Memory B cell (primary cell): ENCODE results near the gene PAFAH1B2.

Source experiments
- ATAC-seq: fragments of 150-1000 bp; cut with Tn5 transposase; 2 replicates; pipeline ENCODE4 v1.10.0; 2021; ENCODE audit warnings: low read depth, mild to moderate bottlenecking, moderate library complexity
- DNase-seq, 2 donors: peaks; one replicate each; pipeline ENCODE4 v3.0.0; 2022; ENCODE audit warnings: low spot score in 2 of 2
- H3K27ac Mint-ChIP-seq: one replicate; pipeline ENCODE4 v1.8.0; 2022; ENCODE audit warnings: mild to moderate bottlenecking, moderate library complexity, mixed read lengths
- H3K27me3 Mint-ChIP-seq: one replicate; pipeline ENCODE4 v1.8.0; 2022; ENCODE audit warnings: mixed read lengths
- H3K36me3 Mint-ChIP-seq: one replicate; pipeline ENCODE4 v1.8.0; 2022; ENCODE audit warnings: mild to moderate bottlenecking, mixed read lengths
- H3K4me1 Mint-ChIP-seq: one replicate; pipeline ENCODE4 v1.8.0; 2022; ENCODE audit warnings: mixed read lengths
- H3K4me3 Mint-ChIP-seq: one replicate; pipeline ENCODE4 v1.8.0; 2022; ENCODE audit warnings: mild to moderate bottlenecking, moderate library complexity, mixed read lengths
- H3K9me3 Mint-ChIP-seq: one replicate; pipeline ENCODE4 v1.8.0; 2022; ENCODE audit warnings: mixed read lengths

Gene PAFAH1B2

DNA sequence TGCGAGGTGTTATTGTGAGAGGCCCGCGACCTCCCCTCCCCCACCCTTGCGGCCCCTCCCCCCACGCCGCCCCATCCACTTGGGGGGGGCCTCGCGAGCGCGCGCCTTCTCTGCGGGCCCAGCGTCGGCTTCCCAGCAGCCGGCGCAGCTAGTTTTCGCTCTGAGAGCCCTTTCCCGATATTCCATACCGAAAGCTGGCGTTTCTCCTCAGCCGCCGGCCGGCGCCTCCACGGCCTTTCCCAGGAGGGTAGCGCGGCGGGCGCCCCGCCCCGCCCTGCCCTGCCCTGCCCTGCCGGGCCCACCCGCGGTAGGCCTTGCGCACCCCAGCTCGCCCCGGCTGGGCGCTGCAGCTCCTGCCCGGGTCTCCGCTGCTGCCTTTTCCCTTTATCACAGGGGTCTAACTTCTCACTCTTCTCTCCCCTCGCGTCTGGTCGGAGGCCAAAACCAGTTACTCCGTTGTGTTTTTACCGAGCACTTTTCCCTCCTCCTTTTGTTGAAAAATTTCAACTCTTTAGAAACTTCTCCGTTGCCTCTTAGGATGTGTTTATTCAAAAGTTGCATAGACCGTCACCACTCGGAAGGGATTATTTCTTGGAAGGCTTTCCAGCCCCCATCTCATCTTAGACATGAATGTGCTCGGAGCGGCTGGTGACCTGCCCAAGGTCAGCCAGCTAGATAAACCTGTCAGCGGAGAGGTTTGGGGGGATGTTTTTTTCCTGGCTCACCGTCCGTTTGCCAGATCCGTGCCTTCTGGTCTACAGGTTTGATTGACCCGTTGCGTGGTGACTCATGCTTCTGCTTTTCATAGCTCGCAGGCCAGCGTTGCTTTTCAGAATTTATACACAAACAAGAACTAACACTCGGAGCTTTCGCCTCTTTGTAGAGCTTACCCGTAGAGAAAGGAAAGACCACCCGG, 648 bp downstream of the PAFAH1B2 start:
- Mint-ChIP-seq H3K9me3 (no peaks in the 10 kb centered on the region), H3K27me3 (peaks cover 6% of the 10 kb centered on the region), H3K4me3 (peak overlapping the region; percentile 100), H3K27ac (peak overlapping the region; percentile 95), H3K4me1 (peaks cover 28% of the 10 kb centered on the region), H3K36me3 (peaks cover 12% of the 10 kb centered on the region)
- ATAC-seq (peak; percentile 47), DNase-seq (peak; percentile 12 to 26)

DNA sequence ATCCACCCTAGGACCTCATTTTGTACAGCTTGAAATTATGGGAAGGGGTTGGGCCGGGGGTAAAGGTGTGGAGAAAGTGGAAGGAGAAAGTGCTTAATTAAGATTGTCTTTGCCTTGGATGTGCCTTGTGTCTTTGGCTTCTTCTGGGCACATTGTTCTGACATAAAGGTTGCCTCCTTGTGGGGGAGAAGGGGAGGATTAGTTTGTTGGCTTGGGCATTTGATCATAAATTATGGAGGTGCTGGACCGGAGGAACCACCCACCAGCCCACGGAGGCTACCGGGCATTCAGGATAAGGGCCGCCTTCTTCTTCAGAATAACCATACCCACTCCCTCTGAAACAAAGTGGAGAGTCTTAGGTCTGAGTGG, 1.3 kb downstream of the PAFAH1B2 start:
- Mint-ChIP-seq H3K27me3 (no peaks in the 10 kb centered on the region), H3K36me3 (peaks cover 12% of the 10 kb centered on the region), H3K4me3 (peak overlapping the region; percentile 100), H3K9me3 (no peaks in the 10 kb centered on the region), H3K4me1 (peaks cover 28% of the 10 kb centered on the region), H3K27ac (peak overlapping the region; percentile 95)
- DNase-seq (no peak), ATAC-seq (no peak)

DNA sequence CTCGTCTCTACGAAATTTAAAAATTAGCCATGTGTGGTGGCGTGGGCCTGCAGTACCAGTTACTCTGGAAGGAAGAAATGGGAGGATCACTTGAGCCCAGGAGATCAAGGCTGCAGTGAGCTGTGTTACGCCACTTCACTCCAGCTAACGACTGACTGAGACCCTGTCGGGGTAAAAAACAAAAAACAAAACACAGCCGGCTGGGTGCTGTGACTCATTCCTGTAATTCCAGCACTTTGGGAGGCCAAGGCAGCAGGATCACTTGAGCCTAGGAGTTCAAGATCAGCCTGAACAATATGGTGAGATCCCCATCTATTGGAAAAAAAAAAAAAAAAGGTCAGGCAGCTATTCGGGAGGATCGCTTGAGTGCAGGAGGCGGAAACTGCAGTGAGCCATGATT, 2.4 kb downstream of the PAFAH1B2 start:
- no peaks in the 10 kb centered on the region for H3K27me3 Mint-ChIP-seq
- H3K4me3 Mint-ChIP-seq = peak overlapping the region; percentile 65
- ATAC-seq (no peak), DNase-seq (no peak)
- peaks cover 28% of the 10 kb centered on the region for H3K4me1 Mint-ChIP-seq
- H3K9me3 Mint-ChIP-seq = no peaks in the 10 kb centered on the region
- peaks cover 15% of the 10 kb centered on the region for H3K36me3 Mint-ChIP-seq
- peak overlapping the region; percentile 95 for H3K27ac Mint-ChIP-seq

DNA sequence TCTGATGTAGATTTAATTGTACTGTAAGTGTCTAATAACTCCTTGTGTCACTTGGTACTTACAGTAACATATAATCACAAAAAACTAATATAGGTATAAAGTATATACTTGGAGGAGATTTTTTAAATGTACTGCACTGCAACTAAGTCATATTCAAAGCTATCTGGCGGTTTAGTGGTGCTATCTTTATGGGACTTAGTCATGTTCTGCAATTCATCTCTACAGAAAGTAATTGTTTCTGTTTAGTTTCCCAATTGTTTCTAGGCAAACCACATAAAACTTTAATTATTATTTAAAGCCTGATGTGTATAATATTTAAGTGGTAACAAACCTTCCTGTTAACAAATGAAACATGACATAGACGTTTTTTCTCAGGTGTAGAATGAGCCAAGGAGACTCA, 8.0 kb downstream of the PAFAH1B2 start:
- Mint-ChIP-seq H3K9me3 (no peaks in the 10 kb centered on the region), H3K4me1 (peaks cover 16% of the 10 kb centered on the region), H3K4me3 (no peak overlapping the region), H3K27me3 (no peaks in the 10 kb centered on the region), H3K27ac (no peak overlapping the region), H3K36me3 (peaks cover 13% of the 10 kb centered on the region)
- no peak for DNase-seq
- ATAC-seq = no peak

DNA sequence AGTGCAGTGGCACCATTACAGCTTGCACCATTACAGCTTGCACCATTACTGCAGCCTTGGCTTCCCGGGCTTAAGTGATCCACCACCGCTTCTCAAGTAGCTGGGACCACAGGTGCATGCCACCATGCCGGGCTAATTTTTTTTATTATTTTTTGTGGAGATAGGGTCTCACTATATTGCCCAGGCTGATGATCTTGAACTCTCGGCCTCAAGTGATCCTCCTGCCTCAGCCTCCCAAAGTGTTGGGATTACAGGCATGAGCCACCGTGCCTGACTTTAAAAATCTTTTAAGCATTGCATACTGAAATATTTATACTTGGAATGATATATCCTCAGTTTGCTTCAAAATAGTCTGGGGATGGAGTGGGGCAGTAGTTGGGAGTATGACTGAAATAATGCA, 10.4 kb downstream of the PAFAH1B2 start:
- ATAC-seq (no peak), DNase-seq (no peak)
- H3K27ac Mint-ChIP-seq = no peak overlapping the region
- no peaks in the 10 kb centered on the region for H3K27me3 Mint-ChIP-seq
- peaks cover 14% of the 10 kb centered on the region for H3K36me3 Mint-ChIP-seq
- peaks cover 18% of the 10 kb centered on the region for H3K4me1 Mint-ChIP-seq
- no peaks in the 10 kb centered on the region for H3K9me3 Mint-ChIP-seq
- no peak overlapping the region for H3K4me3 Mint-ChIP-seq

DNA sequence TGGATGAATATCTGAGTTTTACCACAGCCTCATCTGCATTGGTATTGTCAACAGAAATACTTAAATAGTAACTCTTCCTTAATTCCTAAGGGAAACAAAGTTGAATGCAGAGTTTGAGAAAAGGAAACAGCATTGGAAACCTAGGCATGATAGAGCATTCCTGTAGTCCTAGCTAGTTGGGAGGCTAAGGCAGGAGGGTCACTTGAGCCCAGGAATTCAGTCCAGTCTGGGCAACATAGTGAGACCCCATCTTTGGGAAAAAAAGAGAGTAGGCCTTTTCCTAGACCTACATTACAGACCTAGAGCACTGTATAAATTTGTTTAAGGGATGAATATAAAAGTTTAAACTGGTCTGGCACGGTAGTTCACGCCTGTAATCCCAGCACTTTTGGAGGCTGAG, 13.4 kb downstream of the PAFAH1B2 start:
- peak overlapping the region; percentile 83 for H3K27ac Mint-ChIP-seq

DNA sequence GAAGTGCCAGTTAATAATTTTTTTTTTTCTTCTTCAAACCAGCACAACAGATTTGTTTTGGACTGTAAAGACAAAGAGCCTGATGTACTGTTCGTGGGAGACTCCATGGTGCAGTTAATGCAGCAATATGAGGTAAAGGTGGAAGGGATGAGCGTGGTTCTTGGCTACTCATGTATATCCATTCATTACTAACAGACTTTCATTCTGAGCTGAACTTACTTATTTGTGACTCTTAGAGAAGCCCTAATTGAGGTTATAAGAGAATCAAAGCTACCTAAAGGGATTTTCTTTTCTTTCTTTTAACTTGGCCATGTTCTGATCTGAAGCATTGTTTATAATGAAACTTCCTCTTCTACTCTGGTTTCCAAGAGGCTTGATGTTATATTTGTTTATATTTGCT, 15.8 kb downstream of the PAFAH1B2 start:
- no peak for DNase-seq
- H3K27me3 Mint-ChIP-seq = no peaks in the 10 kb centered on the region
- no peaks in the 10 kb centered on the region for H3K9me3 Mint-ChIP-seq
- no peak for ATAC-seq
- peaks cover 12% of the 10 kb centered on the region for H3K36me3 Mint-ChIP-seq
- H3K4me1 Mint-ChIP-seq = peaks cover 18% of the 10 kb centered on the region
- peak overlapping the region; percentile 65 for H3K27ac Mint-ChIP-seq
- H3K4me3 Mint-ChIP-seq = no peak overlapping the region

More for the DNA sequence above, 13.4 kb downstream of the PAFAH1B2 start:
- Mint-ChIP-seq H3K27me3 (no peaks in the 10 kb centered on the region), H3K36me3 (peaks cover 13% of the 10 kb centered on the region), H3K4me3 (no peak overlapping the region), H3K4me1 (peaks cover 18% of the 10 kb centered on the region), H3K9me3 (no peaks in the 10 kb centered on the region)
- no peak for ATAC-seq
- no peak for DNase-seq

DNA sequence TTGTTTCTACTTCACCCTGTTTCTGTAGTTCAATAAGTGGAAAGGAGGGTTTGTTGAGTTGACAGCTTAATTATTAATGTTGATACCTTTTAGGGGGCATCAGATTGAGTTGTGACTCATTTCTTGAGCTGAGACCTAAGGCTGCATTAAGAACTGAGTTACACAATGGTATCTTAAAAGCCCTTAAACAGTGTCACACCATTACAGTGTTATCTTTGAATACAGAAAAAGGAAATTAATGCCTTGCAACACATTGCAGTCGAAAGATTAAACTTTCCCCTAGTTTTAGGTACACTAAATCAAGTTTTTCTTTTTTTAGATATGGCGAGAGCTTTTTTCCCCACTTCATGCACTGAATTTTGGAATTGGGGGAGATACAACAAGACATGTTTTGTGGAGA, 16.7 kb downstream of the PAFAH1B2 start:
- Mint-ChIP-seq H3K27ac (no peak overlapping the region), H3K4me3 (no peak overlapping the region), H3K27me3 (no peaks in the 10 kb centered on the region), H3K36me3 (peaks cover 15% of the 10 kb centered on the region), H3K4me1 (peaks cover 11% of the 10 kb centered on the region), H3K9me3 (no peaks in the 10 kb centered on the region)
- ATAC-seq (no peak), DNase-seq (no peak)

DNA sequence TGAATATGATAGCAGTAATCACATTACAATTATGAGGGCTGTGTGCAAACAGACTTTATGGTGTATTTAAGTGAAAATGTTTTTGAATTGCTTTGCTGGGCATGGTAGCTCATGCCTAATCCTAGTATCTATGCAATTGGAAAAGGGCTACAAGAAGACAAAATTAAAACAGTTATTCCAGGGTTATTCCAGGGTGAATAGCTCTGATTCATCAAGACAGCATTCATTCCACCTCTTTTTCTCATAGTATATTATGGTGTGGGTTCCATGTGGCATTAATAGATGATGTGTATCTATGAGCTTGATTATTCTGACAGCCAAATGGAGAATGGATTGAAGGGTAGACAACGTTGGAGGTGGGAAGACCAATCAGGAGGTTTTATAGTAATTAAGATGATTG, 22.4 kb downstream of the PAFAH1B2 start:
- H3K4me3 Mint-ChIP-seq = no peak overlapping the region
- no peaks in the 10 kb centered on the region for H3K4me1 Mint-ChIP-seq
- no peak overlapping the region for H3K27ac Mint-ChIP-seq
- ATAC-seq (no peak), DNase-seq (no peak)
- no peaks in the 10 kb centered on the region for H3K27me3 Mint-ChIP-seq
- H3K9me3 Mint-ChIP-seq = no peaks in the 10 kb centered on the region
- H3K36me3 Mint-ChIP-seq = peaks cover 18% of the 10 kb centered on the region

DNA sequence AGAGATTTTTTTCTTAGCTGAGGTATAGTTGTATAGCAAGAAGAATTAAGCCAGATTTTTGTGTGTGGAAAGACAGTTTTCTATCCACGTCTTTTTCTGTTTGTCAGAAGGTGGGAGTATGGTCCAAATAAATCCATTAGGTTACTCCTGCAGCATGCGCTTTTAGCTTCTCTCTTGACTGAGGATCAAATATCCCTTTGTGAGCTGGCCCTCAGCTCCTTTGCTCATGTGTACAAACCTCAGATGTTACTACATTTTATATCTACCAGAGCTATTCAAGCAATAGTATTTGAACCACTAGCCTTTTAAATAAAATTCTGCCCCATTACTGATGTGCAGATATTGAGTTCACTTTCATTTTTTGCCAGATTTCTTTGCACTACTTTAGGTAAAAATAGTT, 25.6 kb downstream of the PAFAH1B2 start:
- H3K36me3 Mint-ChIP-seq = peaks cover 16% of the 10 kb centered on the region
- H3K27me3 Mint-ChIP-seq = no peaks in the 10 kb centered on the region
- no peak for ATAC-seq
- no peaks in the 10 kb centered on the region for H3K4me1 Mint-ChIP-seq
- no peak overlapping the region for H3K4me3 Mint-ChIP-seq
- H3K27ac Mint-ChIP-seq = no peak overlapping the region
- H3K9me3 Mint-ChIP-seq = no peaks in the 10 kb centered on the region
- DNase-seq = no peak

DNA sequence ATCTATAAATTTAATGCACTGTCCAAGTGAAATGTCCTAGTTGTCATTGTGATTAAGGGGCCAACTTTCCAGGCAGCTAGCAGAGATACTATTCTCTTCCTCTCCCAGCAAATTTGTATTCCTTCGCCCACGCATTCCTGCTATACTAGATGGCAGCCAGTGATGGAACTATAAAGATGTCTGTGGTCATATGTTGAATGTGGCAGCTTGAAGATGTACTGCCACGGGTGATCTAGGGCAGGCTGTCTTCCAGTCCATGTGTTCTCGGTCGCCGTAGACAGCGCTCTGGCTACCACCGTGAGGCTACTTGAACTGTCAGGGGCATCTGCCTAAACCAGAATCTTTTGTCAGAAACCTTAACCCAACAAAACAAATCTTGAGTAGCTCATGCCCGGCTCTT, 26.1 kb downstream of the PAFAH1B2 start:
- H3K4me1 Mint-ChIP-seq = no peaks in the 10 kb centered on the region
- no peak overlapping the region for H3K4me3 Mint-ChIP-seq
- no peak for ATAC-seq
- no peaks in the 10 kb centered on the region for H3K27me3 Mint-ChIP-seq
- no peak for DNase-seq
- H3K9me3 Mint-ChIP-seq = no peaks in the 10 kb centered on the region
- H3K27ac Mint-ChIP-seq = peak overlapping the region; percentile 31
- H3K36me3 Mint-ChIP-seq = peaks cover 15% of the 10 kb centered on the region

DNA sequence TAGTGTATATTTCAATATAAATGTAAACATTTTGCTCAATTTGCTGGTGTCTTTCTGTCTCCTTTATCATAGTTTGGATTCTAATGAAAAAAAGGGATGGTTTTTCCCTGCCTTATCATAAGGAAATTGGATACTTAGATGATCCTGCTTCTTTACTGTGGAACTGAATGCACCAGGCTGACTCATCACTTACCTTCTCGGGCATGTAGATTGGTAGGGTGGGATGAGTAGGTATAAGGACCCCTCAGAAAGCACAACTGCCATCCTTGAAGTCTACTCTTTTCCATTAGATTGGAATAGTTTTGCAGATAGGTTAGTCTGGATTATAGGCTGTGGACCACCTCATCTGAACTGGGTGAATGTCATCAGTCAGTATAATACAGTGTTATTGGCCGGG, 26.9 kb downstream of the PAFAH1B2 start:
- Mint-ChIP-seq H3K4me3 (no peak overlapping the region), H3K27ac (no peak overlapping the region), H3K36me3 (peaks cover 11% of the 10 kb centered on the region), H3K27me3 (no peaks in the 10 kb centered on the region), H3K9me3 (no peaks in the 10 kb centered on the region), H3K4me1 (no peaks in the 10 kb centered on the region)
- ATAC-seq (no peak), DNase-seq (no peak)

DNA sequence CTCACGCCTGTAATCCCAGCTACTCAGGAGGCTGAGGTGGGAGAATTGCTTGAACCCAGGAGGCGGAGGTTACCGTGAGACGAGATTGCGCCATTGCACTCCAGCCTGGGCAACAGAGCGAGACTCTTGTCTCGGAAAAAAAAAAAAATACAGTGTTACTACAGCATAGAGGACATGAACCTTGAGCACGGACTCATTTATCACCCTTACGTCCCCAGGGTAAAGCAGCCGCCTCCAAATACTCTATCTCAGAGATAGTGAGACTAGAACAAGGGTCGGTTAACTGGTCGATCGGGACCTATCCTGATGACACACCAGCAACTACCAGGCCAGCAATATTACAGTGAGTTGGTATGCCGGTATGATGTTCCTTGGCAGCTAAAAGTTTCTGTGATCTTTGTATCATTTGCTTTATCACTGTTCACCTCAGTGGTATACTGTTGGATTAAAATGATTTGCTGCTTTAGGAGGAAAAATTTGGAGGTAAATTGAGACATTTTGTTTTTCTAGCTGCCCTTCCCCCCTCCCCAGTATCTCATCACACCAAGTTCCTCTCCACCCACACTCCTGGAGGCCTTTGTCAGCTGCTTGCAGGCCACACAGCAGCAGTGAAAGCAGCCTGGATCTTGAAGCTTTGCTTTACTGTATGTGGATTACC, 27.4 kb downstream of the PAFAH1B2 start:
- no peak for ATAC-seq
- Mint-ChIP-seq H3K27ac (peak overlapping the region; percentile 47), H3K4me3 (no peak overlapping the region), H3K9me3 (no peaks in the 10 kb centered on the region), H3K4me1 (no peaks in the 10 kb centered on the region), H3K36me3 (peaks cover 11% of the 10 kb centered on the region), H3K27me3 (no peaks in the 10 kb centered on the region)
- no peak for DNase-seq

DNA sequence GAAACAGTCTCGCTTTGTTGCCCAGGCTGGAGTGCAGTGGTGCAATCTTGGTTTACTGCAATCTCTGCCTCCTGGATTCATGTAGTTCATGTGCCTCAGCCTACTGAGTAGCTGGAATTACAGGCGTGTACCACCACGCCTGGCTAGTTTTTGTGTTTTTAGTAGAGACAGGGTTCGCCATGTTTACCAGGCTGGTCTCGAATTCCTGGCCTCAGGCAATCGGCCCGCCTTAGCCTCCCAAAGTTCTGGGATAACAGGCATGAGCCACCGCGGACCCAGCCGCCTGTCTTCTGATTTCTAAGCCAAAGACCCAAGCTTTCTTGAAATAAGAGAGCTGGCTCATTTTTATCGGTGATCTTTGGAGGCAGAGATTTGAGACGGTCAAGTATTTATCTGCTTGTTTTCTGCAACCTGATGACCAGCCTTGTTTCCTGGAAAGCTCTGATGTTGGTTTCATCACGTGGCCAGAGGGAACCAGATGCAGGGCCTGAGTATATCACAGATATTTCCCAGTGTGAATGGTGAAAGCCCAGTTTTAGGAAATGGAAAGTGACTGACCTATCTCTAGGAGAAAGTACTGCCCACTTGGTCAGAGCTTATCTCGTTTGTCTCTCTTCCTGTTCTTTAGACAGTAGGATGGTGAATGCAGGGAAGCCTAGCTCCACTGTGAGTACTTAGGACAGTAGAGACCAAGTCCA, 28.8 kb downstream of the PAFAH1B2 start:
- no peaks in the 10 kb centered on the region for H3K9me3 Mint-ChIP-seq
- H3K27ac Mint-ChIP-seq = peak overlapping the region; percentile 54
- no peaks in the 10 kb centered on the region for H3K27me3 Mint-ChIP-seq
- no peak overlapping the region for H3K4me3 Mint-ChIP-seq
- ATAC-seq = no peak
- DNase-seq = no peak
- peaks cover 4% of the 10 kb centered on the region for H3K36me3 Mint-ChIP-seq
- peaks cover 2% of the 10 kb centered on the region for H3K4me1 Mint-ChIP-seq
